NCI-H345 treated with DMSO at 0.1 percent for 48 hours (cell line): ENCODE data around the gene DTD2.

Source experiments
- DNase-seq: peaks from one replicate; lab custom pipeline; 2025; ENCODE audit not compliant: unreplicated experiment; lab: John Stamatoyannopoulos, UW

The DTD2 gene

DNA sequence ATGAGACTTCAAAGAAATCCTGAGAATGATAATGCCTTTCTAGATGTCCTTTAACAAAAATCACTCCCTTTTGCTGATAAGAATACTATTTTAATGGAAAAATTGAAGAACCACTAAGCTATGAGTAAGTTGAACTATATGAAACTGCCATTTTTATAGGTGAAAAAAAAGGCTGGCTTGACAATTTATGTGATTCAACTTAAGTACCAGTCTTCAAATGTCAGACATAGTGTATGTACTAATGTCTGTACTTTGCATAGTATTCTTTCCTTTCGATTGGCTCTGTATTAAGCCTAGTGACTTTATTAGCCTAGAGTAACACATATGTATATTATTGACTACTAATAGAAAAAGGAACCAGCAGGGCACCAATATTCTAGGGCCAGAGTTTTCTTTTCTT is 48.9 kb downstream of the DTD2 start:
- no peak for DNase-seq

DNA sequence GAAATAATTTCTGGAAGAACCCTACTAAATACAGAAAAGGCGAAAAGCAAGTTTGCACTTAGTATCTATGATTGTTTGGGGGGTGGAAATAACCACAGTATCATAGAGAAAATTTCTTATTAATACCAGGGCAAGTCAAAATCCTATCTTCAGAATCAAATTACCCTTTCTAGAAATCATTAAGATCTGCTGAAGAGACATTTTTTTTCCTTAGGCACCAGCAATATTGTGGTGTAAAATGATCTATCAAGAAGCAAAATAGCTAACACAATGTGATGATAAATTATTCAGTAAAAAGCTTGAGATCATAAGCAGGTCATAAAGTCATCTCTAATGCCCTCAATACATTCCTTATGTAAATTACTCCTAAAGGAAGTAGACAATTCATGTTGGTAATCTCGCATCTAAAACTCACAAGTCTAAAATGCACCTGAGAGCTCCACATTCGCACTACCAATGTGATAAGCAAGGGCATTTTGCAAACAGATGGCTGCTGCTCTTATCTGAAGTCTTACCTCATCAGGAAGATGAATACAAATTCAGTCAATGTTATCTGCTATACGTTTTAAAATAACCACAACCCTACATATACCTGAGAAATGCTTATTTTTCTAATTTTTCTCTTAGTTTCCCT is 51.6 kb downstream of the DTD2 start:
- no peak for DNase-seq

DNA sequence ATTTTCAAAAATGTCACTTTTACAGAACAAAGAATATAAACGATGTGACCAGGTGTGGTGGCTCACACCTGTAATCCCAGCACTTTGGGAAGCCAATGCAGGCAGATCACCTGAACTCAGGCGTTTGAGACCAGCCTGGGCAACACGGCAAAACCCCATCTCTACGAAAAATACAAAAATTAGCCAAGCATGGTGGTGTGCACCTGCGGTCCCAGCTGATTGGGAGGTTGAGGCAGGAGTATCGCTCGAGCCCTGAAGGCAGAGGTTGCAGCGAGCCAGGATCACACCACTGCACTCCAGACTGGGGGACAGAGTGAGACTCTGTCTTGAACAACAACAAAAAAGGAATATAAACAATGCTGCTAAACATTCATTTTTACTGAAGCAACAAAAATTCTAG is 52.2 kb downstream of the DTD2 start:
- DNase-seq = no peak

DNA sequence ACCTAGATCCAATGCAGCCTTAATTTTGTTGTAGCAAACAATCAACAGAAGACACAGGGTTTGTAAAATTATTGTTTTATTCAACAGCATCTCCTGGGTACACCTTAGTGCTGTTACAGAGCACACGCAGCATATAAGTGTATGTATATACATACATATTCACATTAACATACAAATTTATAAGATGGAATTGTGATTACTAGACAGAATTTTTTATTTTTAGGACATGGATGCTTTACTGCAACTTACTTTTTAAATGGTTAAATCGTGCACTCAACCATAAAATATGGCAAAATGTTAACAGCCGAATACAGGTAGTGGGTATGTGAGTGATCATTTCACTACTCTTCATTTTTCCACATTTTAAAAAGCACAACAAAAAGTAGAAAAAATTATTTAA is 53.6 kb downstream of the DTD2 start:
- no peak for DNase-seq

DNA sequence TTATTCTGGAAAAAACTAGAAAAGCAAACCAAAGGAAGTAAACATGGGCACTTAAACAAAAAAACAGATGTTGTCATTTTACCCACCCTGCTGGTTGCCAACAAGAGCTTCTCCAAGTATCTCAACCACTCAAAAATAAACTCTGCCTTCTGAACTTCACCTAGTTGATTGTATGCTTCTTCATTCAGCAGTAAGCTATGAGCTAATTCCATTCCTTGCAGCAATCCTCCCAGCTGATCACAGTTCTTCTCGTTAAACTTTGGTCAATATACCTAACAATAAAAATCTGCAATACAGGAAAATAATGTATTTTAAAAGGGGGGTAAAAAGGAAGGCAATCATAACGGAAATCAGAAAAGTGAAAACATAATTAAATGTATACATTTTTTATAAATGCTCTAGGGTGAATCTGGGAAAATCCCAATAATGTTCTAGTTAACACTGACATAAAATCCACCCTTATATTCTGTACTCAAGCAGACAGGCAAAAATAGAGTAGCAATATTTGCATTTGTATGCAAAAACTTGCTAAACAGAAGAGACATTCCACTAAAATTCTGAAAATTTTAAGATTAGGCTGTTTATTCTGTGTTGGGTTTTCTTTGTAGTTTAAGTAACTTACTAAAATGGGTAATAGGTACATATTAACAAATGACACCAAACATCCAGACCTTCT is 54.4 kb downstream of the DTD2 start:
- no peak for DNase-seq

DNA sequence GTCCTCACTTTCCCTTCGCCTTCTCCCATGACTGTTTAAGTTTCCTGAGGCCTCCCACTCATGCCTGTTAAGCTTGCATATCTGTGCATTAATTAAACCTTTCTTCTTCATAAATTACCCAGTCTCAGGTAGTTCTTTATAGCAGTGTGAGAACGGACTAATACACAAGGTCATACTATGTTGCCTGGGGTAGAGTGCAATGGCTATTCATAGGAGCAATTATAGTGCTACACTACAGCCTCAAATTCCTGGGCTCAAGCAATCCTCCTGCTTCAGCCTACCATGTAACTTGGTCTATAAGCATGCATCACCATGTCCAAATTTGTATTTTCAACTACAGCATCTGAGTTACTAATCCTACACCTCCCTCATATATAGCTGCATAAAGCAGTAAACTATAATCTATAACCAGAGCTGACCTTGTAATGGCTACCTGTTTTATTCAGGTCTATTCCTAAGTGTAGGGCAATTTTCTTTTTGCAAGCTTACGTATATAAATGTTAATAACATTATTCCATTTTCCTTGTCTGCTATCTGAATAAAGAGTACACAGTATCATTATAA is 55.9 kb downstream of the DTD2 start:
- no peak for DNase-seq

DNA sequence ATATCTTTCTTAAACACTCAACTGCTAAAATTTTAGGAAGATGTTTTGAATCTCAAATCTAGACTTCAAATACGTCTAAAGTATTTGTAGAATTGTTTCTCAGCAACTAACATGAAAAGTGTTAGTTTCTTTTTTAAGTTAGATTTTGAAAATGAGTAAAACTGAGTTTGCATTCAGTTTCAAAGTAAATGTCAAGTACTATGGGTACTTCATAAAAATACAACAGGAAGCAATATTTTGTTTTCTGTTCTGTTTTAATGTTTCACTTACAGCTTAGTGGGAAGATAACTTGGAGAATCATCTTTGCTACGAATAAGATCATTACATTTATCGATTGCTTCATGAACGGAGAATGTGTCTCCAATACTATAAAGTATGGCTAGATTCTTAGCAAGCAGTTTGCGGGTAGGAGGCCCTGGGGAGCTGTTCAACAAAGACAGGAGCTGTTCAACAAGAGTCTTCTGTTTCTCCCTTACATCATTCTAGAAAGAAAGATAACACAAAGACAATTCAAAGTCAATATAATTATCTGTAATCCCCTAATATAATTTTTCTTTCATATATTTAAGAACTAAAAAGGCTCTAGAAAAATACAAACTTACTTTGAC is 57.2 kb downstream of the DTD2 start:
- DNase-seq = no peak
